RPMI7951 (cell line): ENCODE data around the gene P2RX6. TPM values are rescaled to one million over a fixed set of nuclear protein-coding genes. Genes with fewer than 3 reads are reported as not detected.
"Not testable (repeated sequence)": the region's sequence is repeated elsewhere in the genome, so short reads cannot be mapped to it uniquely, and the experiment has no call there.

Source experiments
- DNase-seq: peaks from one replicate; pipeline ENCODE4 v3.0.0-alpha.2; 2012; ENCODE audit warnings: low read depth
- total RNA-seq: library from RNA; depleted of rRNA; stranded (reverse); fragments of >200 nt; shearing (Covaris generic); gene quantifications from 2 replicates; pipeline ENCODE4 v1.2.3, GENCODE V29; 2014

P2RX6 gene
- total RNA-seq, 1 experiment from 2014 or later: 7.8 TPM

- DNase-seq: no peak
Observed at GRCh38 chr22:20994128-20994901, 20.6 kb upstream of the P2RX6 start.

- no peak for DNase-seq
Observed at GRCh38 chr22:20994902-20995241, 20.1 kb upstream of the P2RX6 start.

- no peak for DNase-seq
Observed at GRCh38 chr22:20995329-20996030, 19.5 kb upstream of the P2RX6 start.

GRCh38 chr22:20996031-20996410 is 18.9 kb upstream of the P2RX6 start:
- no peak for DNase-seq

- no peak for DNase-seq
Observed at GRCh38 chr22:20996598-20997535, 18.1 kb upstream of the P2RX6 start.

- no peak for DNase-seq
Observed at GRCh38 chr22:20997536-20998257, 17.3 kb upstream of the P2RX6 start.

GRCh38 chr22:20998411-20999336 is 16.3 kb upstream of the P2RX6 start:
- DNase-seq: peak; percentile 15

GRCh38 chr22:20999350-21000206 is 15.4 kb upstream of the P2RX6 start:
- DNase-seq: no peak

- DNase-seq: no peak
Observed at GRCh38 chr22:21000207-21000986, 14.6 kb upstream of the P2RX6 start.

- no peak for DNase-seq
Observed at GRCh38 chr22:21000987-21001600, 13.9 kb upstream of the P2RX6 start.

- peak; percentile 93 for DNase-seq
Observed at GRCh38 chr22:21001601-21002325, 13.2 kb upstream of the P2RX6 start, which contains the start of gene THAP7. Gene THAP7, minus strand, starts transcription at chr22:21002118. Its CDS starts 207 bp downstream, at chr22:21001911.

GRCh38 chr22:21003782-21004181 is 11.2 kb upstream of the P2RX6 start:
- no peak for DNase-seq

GRCh38 chr22:21009208-21009607 is 5.8 kb upstream of the P2RX6 start:
- not testable (repeated sequence) for DNase-seq

- peak; percentile 34 for DNase-seq
Observed at GRCh38 chr22:21009638-21010425, 5.1 kb upstream of the P2RX6 start.

GRCh38 chr22:21010426-21011113 is 4.4 kb upstream of the P2RX6 start:
- DNase-seq: no peak
